ENCODE measurements around the gene CYB561D2.

CYB561D2 gene

GRCh38 chr3:50340448-50341329, 10.0 kb upstream of the CYB561D2 start, which contains the start of gene RASSF1:
TSS of gene RASSF1 (minus strand) at chr3:50340836. CDS start at chr3:50340805, 31 bp downstream.
- TF ChIP-seq, protein P1, sequence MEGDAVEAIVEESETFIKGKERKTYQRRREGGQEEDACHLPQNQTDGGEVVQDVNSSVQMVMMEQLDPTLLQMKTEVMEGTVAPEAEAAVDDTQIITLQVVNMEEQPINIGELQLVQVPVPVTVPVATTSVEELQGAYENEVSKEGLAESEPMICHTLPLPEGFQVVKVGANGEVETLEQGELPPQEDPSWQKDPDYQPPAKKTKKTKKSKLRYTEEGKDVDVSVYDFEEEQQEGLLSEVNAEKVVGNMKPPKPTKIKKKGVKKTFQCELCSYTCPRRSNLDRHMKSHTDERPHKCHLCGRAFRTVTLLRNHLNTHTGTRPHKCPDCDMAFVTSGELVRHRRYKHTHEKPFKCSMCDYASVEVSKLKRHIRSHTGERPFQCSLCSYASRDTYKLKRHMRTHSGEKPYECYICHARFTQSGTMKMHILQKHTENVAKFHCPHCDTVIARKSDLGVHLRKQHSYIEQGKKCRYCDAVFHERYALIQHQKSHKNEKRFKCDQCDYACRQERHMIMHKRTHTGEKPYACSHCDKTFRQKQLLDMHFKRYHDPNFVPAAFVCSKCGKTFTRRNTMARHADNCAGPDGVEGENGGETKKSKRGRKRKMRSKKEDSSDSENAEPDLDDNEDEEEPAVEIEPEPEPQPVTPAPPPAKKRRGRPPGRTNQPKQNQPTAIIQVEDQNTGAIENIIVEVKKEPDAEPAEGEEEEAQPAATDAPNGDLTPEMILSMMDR (IDR thresholded peaks at IDR 0.05; ENCODE audit: low read depth, low read length): no peak
- Histone ChIP-seq H3K27ac (ENCODE audit: low read length) (no peak within 1 kb of the TSS), H3K9me3 (ENCODE audit: insufficient read depth, low read length) (no peaks in the 10 kb centered on the region), H3K9ac (ENCODE audit: low read length) (no peak within 1 kb of the TSS), H3K4me3 (ENCODE audit: low read length) (no peak within 1 kb of the TSS), H3K27me3 (ENCODE audit: low read depth, low read length) (no peaks in the 10 kb centered on the region), H3K4me2 (ENCODE audit: low read length) (no peak within 1 kb of the TSS), H4K20me1 (ENCODE audit: insufficient read depth, low read length) (no peaks in the 10 kb centered on the region), H2AFZ (ENCODE audit: low read depth, low read length) (no peak within 1 kb of the TSS), H3K79me2 (ENCODE audit: low read length) (peaks cover 25% of the 10 kb centered on the region), H3K4me1 (ENCODE audit: low read length) (peaks cover 14% of the 10 kb centered on the region), H3K36me3 (replicated peaks; ENCODE audit: low read depth, low read length) (peaks cover 13% of the 10 kb centered on the region)

DNA sequence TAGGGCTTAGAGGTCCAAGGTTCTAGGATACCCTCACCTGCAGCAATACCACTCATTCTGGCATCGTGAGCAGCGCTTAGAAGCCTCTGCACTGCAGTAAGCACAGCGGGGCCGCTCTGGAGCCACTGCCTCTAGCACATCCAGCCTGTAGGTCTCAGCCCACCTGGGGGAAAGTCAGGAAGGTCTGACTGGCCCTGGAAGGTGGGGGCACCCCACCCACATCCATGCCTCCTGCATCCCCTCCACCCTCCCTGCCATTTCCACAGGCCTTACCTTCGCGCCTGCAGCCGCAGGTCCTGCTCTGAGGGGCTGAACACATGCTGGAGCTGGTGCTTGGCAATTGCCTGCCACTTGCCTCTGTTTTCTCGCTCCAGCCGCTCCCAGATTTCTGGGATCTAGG, 9.1 kb upstream of the CYB561D2 start:
- peaks cover 7% of the 10 kb centered on the region for H3K36me3 ChIP-seq (replicated peaks; ENCODE audit: low read depth, low read length)
- no peak overlapping the region for H3K27ac ChIP-seq (ENCODE audit: low read length)
- no peak for TF ChIP-seq EZH2phosphoT487 (IDR thresholded peaks at IDR 0.05; ENCODE audit: low read depth)
- TF ChIP-seq, protein P1 (IDR thresholded peaks at IDR 0.05; ENCODE audit: low read depth, low read length): no peak
- no peak overlapping the region for H2AFZ ChIP-seq (ENCODE audit: low read depth, low read length)
- no peak overlapping the region for H3K9ac ChIP-seq (ENCODE audit: low read length)
- H3K9me3 ChIP-seq (ENCODE audit: insufficient read depth, low read length): no peaks in the 10 kb centered on the region
- H3K4me1 ChIP-seq (ENCODE audit: low read length): peaks cover 8% of the 10 kb centered on the region
- no peak overlapping the region for H3K4me2 ChIP-seq (ENCODE audit: low read length)
- H3K79me2 ChIP-seq (ENCODE audit: low read length): peaks cover 17% of the 10 kb centered on the region
- no peak overlapping the region for H3K4me3 ChIP-seq (ENCODE audit: low read length)
- no peaks in the 10 kb centered on the region for H3K27me3 ChIP-seq (ENCODE audit: low read depth, low read length)
- H4K20me1 ChIP-seq (ENCODE audit: insufficient read depth, low read length): no peaks in the 10 kb centered on the region

DNA sequence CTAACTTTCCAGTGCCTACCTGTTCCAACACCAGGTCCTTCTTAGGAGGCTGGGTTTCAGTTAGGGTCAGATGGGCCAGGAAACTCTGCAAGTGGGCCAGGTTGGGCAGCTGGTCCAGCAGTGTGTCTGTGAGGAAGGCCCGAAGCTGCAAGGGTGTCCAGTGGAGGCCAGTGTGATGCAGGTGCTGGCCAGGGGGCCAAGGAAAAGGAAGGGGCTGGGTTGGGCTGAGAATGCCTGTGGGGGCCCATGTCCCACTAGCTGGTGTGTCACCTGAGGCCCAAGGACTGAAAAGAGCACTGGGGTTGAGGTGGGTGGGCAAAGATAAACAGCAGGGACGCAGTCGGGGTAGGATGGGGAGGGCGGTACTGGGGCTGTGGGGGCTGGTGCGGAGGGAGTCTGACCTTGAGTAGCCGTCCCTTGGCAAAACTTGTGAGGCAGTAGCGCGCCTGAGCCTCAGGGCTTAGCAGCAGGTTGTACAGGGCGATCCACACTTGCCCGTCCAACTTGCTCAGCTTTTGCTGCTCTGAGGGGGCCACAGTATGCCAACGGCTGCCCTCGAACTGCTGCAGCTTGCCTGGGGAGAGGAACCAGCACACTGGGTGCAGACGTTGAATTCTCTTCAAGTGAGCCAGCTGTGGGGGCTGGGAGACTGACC, 8.5 kb upstream of the CYB561D2 start:
- no peaks in the 10 kb centered on the region for H4K20me1 ChIP-seq (ENCODE audit: insufficient read depth, low read length)
- H3K36me3 ChIP-seq (replicated peaks; ENCODE audit: low read depth, low read length): peaks cover 7% of the 10 kb centered on the region
- H3K27ac ChIP-seq (ENCODE audit: low read length): no peak overlapping the region
- H3K4me2 ChIP-seq (ENCODE audit: low read length): no peak overlapping the region
- no peak overlapping the region for H2AFZ ChIP-seq (ENCODE audit: low read depth, low read length)
- TF ChIP-seq EZH2phosphoT487 (IDR thresholded peaks at IDR 0.05; ENCODE audit: low read depth): no peak
- H3K9ac ChIP-seq (ENCODE audit: low read length): no peak overlapping the region
- H3K27me3 ChIP-seq (ENCODE audit: low read depth, low read length): no peaks in the 10 kb centered on the region
- peaks cover 8% of the 10 kb centered on the region for H3K4me1 ChIP-seq (ENCODE audit: low read length)
- H3K79me2 ChIP-seq (ENCODE audit: low read length): peaks cover 11% of the 10 kb centered on the region
- no peaks in the 10 kb centered on the region for H3K9me3 ChIP-seq (ENCODE audit: insufficient read depth, low read length)
- no peak overlapping the region for H3K4me3 ChIP-seq (ENCODE audit: low read length)

DNA sequence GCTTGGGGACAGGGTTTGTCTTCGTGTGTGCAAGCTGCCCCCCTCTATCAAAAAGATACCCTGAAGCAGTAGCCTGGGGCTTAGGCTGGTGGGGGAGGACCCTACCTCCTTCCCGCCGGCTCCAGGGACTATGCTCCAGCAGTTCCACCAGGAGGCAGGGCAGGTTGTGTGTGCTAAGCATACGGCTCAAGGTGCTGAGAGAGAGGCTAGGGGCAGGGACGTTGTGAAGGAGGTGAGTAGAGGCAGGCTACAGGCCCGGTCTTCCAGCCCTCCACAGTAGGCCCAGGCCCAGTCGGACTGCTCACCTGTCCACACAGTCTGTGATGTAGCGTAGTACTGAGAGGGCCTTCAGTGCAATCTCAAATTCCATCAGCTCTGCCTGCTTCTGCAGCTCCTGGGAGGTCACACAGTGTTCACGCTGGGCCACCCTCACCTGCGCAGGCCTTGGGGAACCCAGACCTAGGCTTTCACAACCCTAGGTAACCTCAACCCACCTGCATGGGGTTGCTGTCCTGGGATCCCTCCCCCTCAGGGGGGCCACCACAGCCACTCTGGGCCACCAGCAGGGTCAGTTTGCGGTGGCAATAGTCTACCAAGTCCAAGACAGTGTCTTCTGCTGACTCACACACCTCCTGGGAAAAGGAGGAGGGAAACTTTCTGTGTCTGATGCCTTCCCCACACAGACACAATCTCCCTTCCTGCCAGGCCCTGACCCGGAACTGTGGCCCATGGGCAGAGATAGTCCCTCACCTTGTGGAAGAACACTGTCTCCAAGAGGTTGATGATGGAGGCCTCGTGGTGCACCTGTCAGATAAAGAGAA, 7.6 kb upstream of the CYB561D2 start:
- no peak overlapping the region for H3K4me3 ChIP-seq (ENCODE audit: low read length)
- no peaks in the 10 kb centered on the region for H4K20me1 ChIP-seq (ENCODE audit: insufficient read depth, low read length)
- no peak overlapping the region for H3K9ac ChIP-seq (ENCODE audit: low read length)
- H2AFZ ChIP-seq (ENCODE audit: low read depth, low read length): no peak overlapping the region
- no peaks in the 10 kb centered on the region for H3K9me3 ChIP-seq (ENCODE audit: insufficient read depth, low read length)
- TF ChIP-seq EZH2phosphoT487 (IDR thresholded peaks at IDR 0.05; ENCODE audit: low read depth): no peak
- TF ChIP-seq, protein P1 (IDR thresholded peaks at IDR 0.05; ENCODE audit: low read depth, low read length): no peak
- H3K27ac ChIP-seq (ENCODE audit: low read length): no peak overlapping the region
- H3K79me2 ChIP-seq (ENCODE audit: low read length): peaks cover 5% of the 10 kb centered on the region
- H3K27me3 ChIP-seq (ENCODE audit: low read depth, low read length): no peaks in the 10 kb centered on the region
- H3K4me1 ChIP-seq (ENCODE audit: low read length): peaks cover 8% of the 10 kb centered on the region
- no peak overlapping the region for H3K4me2 ChIP-seq (ENCODE audit: low read length)
- peaks cover 7% of the 10 kb centered on the region for H3K36me3 ChIP-seq (replicated peaks; ENCODE audit: low read depth, low read length)
